Sigmoid colon (tissue), 4 donors: ENCODE data around the gene ESR1.

Experiments used
- CTCF ChIP-seq, 4 experiments: fragments of 450-650 bp in 3 of 4; fragments of 200-600 bp in 1 of 4; IDR thresholded peaks; one replicate each; pipeline ENCODE4 v1.5.1; 2016 to 2019; ENCODE audit warnings: antibody characterized with exemption in 4 of 4, mild to moderate bottlenecking in 3 of 4, moderate library complexity in 2 of 4
- EP300 ChIP-seq, 4 donors: sonication (generic); formaldehyde crosslinking; IDR thresholded peaks; one replicate each; pipeline ENCODE4 v1.6.1; 2017; ENCODE audit warnings: antibody characterized with exemption in 4 of 4
- POLR2A ChIP-seq, 2 donors: fragments of 450-650 bp; IDR thresholded peaks; one replicate each; pipeline ENCODE4 v1.6.1; 2016; ENCODE audit warnings: antibody characterized with exemption in 2 of 2, mild to moderate bottlenecking in 2 of 2, moderate library complexity in 2 of 2
- POLR2AphosphoS5 ChIP-seq, 4 donors: sonication (generic); formaldehyde crosslinking; IDR thresholded peaks; one replicate each; pipeline ENCODE4 v1.6.1; 2017; ENCODE audit warnings: antibody characterized with exemption in 4 of 4

GRCh38 chr6:151804585-151805285 lies 2.7 kb upstream of the ESR1 start:
- TF ChIP-seq POLR2A (IDR thresholded peaks at IDR 0.05) (no peak), CTCF (IDR thresholded peaks at IDR 0.05) (no peak), EP300 (IDR thresholded peaks at IDR 0.05) (no peak), POLR2AphosphoS5 (IDR thresholded peaks at IDR 0.05) (no peak)
